RWPE1 (cell line): Measurements from ENCODE around the gene PQBP1.

Source experiments
- CTCF ChIA-PET: fragments of 350-600 bp; sonication (Branson Sonifier 250); formaldehyde crosslinking; extraction: SDS; loops from one replicate; lab custom pipeline; 2021; lab: Yijun Ruan, JAX
- POLR2A ChIA-PET: fragments of 400-600 bp; formaldehyde crosslinking; extraction: SDS; loops from one replicate; lab custom pipeline; 2020; ENCODE audit warnings: antibody characterized with exemption; ENCODE audit not compliant: low non-redundant PET; lab: Yijun Ruan, JAX
- DNase-seq: peaks from one replicate; pipeline ENCODE4 v3.0.0; 2012; ENCODE audit warnings: low spot score
- H3K27ac ChIP-seq: fragments of 450-650 bp; 2 replicates; pipeline ENCODE4 v1.5.1; 2017
- CTCF ChIP-seq: fragments of 450-650 bp; conservative IDR thresholded peaks from 2 replicates; pipeline ENCODE4 v1.5.1; 2017; ENCODE audit warnings: low read depth, mild to moderate bottlenecking

PQBP1 gene

GRCh38 chrX:48920718-48921104 lies 23.0 kb downstream of the PQBP1 start:
- POLR2A ChIA-PET: no interaction called here

GRCh38 chrX:48923771-48924170 lies 26.0 kb downstream of the PQBP1 start:
- CTCF ChIA-PET: no interaction called here
- POLR2A ChIA-PET: no interaction called here
- H3K27ac ChIP-seq: no peak overlapping the region
- DNase-seq: no peak
- TF ChIP-seq CTCF: no peak

More at GRCh38 chrX:48920718-48921104, 23.0 kb downstream of the PQBP1 start:
- no peak for DNase-seq
- no peak for TF ChIP-seq CTCF
- CTCF ChIA-PET: interaction anchor here (0.6 kb wide), 1 partner anchor 97 kb away, joined by 3 read pairs; no protein-coding TSS in a partner anchor
- H3K27ac ChIP-seq: peak overlapping the region; percentile 85; the same call in 1 of the 2 replicates

GRCh38 chrX:48924270-48924669 lies 26.5 kb downstream of the PQBP1 start:
- no peak overlapping the region for H3K27ac ChIP-seq
- POLR2A ChIA-PET: no interaction called here
- CTCF ChIA-PET: no interaction called here
- DNase-seq: no peak
- TF ChIP-seq CTCF: no peak

GRCh38 chrX:48927123-48927522 lies 29.4 kb downstream of the PQBP1 start:
- no peak overlapping the region for H3K27ac ChIP-seq
- no peak for TF ChIP-seq CTCF
- CTCF ChIA-PET: no interaction called here
- POLR2A ChIA-PET: no interaction called here
- DNase-seq: no peak

GRCh38 chrX:48927736-48928382 lies 30.1 kb downstream of the PQBP1 start:
- POLR2A ChIA-PET: no interaction called here
- no peak overlapping the region for H3K27ac ChIP-seq
- TF ChIP-seq CTCF: no peak
- CTCF ChIA-PET: no interaction called here
- DNase-seq: no peak

- DNase-seq: no peak
- ChIA-PET POLR2A (no interaction called here), CTCF (no interaction called here)
- H3K27ac ChIP-seq: no peak overlapping the region
- TF ChIP-seq CTCF: no peak
Observed at GRCh38 chrX:48933757-48934156, 36.0 kb downstream of the PQBP1 start.
